VCaP (cell line): ENCODE results near the gene PDHB.

Experiments used
- H3K27ac ChIP-seq: fragments of 450-650 bp; 2 replicates; pipeline ENCODE4 v1.5.1; 2017
- TF ChIP-seq, protein P1 (sequence below): fragments of 450-650 bp; conservative IDR thresholded peaks from 2 replicates; pipeline ENCODE4 v1.5.1; 2017; ENCODE audit warnings: mild to moderate bottlenecking, moderate library complexity

The PDHB gene

GRCh38 chr3:58433400-58434167 is at the start of gene PDHB:
Gene PDHB, minus strand, starts transcription at chr3:58433832. Its CDS starts 23 bp downstream, at chr3:58433809.
- TF ChIP-seq, protein P1, sequence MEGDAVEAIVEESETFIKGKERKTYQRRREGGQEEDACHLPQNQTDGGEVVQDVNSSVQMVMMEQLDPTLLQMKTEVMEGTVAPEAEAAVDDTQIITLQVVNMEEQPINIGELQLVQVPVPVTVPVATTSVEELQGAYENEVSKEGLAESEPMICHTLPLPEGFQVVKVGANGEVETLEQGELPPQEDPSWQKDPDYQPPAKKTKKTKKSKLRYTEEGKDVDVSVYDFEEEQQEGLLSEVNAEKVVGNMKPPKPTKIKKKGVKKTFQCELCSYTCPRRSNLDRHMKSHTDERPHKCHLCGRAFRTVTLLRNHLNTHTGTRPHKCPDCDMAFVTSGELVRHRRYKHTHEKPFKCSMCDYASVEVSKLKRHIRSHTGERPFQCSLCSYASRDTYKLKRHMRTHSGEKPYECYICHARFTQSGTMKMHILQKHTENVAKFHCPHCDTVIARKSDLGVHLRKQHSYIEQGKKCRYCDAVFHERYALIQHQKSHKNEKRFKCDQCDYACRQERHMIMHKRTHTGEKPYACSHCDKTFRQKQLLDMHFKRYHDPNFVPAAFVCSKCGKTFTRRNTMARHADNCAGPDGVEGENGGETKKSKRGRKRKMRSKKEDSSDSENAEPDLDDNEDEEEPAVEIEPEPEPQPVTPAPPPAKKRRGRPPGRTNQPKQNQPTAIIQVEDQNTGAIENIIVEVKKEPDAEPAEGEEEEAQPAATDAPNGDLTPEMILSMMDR, result no peak

DNA sequence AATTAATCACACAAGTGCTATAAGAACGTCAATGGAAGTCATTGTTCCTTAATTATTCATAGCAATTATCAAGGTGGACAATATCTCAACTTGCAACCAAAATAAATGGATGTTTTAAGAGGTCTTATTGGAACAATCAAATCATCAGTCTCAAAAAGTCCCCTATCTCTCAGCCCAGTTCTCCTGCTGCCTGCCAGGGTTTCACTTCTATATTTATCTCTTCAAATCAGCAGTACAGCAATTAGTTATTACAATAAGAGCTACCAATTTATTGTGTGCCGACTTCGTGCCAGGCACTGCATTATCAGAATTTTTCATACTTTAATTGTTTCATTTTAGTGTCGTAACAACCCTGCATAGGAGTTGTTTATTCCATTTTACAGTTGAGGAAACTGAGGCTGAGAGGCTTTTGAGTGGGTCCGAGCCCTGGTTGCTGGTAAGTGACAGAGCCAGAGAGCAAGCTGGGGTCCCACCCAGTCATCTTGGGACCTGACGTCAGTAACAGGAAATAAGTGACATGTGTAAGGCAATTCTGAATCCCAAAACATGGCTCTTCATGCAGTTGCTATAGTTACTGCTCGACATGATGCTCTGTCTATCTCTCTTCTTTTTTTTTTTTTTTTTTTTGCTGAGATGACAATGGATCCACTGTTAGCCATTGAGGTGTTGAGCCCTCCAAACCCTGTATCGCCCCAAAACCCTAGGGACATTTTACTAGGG is 49.4 kb upstream of the PDHB start:
- no peak overlapping the region for H3K27ac ChIP-seq
- TF ChIP-seq, protein P1, result no peak

More at GRCh38 chr3:58433400-58434167, at the start of gene PDHB:
- H3K27ac ChIP-seq, result peak within 1 kb of the TSS; percentile 91

GRCh38 chr3:58480309-58480708 is 46.7 kb upstream of the PDHB start:
- no peak overlapping the region for H3K27ac ChIP-seq
- TF ChIP-seq, protein P1, result no peak

DNA sequence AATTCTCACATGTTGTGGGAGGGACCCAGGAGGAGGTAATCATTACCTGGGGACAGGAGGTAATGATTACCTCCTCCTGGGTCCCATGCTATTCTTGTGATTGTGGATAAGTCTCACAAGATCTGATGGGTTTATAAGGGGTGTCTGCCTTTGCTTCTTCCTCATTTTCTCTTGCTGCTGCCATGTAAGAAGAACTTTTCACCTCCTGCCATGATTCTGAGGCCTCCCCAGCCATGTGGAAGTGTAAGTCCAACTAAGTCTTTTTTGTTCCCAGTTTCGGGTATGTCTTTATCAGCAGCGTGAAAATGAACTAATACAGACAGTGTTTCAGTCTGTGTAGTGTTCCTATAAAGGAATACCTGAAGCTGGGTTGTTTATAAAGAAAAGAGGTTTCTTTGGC is 45.1 kb upstream of the PDHB start:
- H3K27ac ChIP-seq, result no peak overlapping the region
- TF ChIP-seq, protein P1, result no peak

DNA sequence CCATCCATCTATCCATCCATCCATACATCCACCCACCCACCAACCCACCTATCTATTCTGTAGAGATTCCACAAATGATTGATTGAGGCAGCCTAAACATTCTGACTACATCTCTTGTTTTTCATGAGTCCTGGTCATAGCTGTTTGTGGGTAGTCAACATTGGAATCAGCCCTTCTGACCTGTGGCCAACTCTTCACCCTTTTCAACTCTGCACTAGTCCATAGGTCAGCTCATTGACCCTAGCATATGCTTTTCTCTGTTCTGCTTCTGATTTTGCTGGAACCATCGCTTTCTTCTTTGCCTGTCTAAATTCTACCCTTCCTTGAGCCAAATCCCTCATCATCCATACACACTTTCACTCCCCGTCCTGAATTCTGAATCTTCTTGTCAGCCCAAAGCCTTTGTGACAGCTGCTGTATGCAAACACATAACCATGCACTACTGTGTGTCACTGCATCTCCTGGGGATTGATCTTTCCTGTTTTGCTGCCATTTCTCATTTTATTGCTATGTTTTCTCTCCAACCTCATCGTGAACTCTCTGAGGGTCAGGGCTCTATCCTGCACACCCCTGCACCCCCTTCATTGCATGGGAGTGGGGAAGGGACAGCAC is 41.4 kb upstream of the PDHB start:
- no peak overlapping the region for H3K27ac ChIP-seq
- TF ChIP-seq, protein P1, result no peak

DNA sequence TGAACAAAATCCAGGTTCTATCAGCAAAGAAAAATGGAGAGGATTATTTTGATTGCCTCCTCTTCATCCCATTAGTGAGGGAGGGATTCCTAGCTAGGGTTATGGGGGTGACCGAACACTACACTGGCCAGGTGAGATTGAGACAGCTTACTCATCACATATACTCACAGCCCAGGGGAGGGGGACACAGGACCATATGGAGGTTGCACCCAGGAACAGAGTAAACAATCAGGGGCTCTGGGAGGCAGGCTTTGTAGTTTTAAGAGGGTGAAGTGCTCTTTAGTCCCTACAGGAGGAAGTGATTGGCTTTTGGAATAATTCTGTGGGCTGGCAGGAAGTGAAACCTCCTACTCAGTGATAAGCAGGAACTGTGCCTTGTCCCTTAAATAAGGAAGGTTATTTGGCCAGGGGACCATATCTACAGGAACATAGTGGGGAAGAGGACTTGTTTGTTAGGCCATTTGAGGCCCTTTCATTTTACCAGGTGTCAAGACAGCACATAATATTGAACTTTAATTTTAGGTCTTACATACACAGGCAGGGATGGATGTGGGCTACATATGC is 40.8 kb upstream of the PDHB start:
- TF ChIP-seq, protein P1, result no peak
- H3K27ac ChIP-seq, result no peak overlapping the region

GRCh38 chr3:58473275-58473674 is 39.6 kb upstream of the PDHB start:
- no peak overlapping the region for H3K27ac ChIP-seq
- TF ChIP-seq, protein P1, result no peak
